ENCODE data around the gene FAF2.
"Not testable (repeated sequence)": the region's sequence is repeated elsewhere in the genome, so short reads cannot be mapped to it uniquely, and the experiment has no call there.

FAF2 gene

DNA sequence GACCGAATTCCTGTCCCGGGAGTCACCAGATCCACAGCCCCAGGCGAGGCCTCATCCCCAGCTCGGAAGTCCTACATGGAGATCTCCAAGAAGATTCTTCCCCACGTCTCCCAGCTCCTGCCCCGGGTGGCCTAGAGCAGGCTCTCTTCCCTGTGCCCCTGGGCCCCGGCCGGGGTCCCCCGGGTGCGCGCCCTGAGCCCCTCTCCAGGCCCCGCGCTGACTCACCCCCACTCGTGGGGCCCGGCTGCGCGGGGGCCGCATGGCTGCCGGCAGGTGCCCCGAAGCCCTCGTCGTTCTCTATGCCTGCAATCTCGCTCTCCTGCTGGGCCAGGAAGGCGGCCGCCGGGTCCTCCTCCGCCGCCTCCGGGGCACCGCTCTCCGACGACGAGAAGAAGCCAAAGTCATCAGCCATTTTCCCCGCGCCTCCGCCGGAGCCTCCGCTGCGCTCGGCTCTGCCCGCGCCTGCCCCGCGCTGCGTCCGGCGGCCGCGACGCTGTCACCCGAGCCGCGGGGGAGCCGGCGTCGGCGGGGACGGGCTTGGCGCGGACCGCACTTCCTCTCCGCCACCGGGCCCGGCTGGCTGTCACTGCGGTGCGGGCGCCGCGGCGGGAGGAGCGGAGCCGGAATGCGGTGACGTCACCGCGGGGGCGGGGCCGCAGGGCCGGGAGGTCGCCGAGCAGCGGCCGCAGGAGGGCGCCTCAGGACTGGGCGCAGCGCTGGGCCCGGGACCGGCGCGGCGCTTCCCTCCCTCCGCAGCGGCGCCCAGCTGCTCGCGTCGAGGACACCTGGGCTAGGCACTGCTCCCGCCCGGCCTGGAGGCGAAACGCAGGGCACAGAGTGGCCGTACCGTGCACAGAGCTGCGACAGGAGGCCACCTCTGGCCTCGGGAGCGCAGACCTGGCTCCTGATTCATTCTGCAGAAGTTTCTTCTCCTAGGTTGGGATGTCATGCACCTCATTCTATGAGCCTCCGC lies 31.9 kb upstream of the FAF2 start, which contains the start of gene CLTB:
TSS of gene CLTB (minus strand) at position 588 of the 973 bp plus-strand sequence. CDS start at position 412, 176 bp downstream.
- in situ Hi-C loops (cut with MboI; ENCODE audit: low pct_unique_long_range_greater_than_20kb, low sequenced_read_pairs), result no loop called here
- DNase-seq, result peak; percentile 88

DNA sequence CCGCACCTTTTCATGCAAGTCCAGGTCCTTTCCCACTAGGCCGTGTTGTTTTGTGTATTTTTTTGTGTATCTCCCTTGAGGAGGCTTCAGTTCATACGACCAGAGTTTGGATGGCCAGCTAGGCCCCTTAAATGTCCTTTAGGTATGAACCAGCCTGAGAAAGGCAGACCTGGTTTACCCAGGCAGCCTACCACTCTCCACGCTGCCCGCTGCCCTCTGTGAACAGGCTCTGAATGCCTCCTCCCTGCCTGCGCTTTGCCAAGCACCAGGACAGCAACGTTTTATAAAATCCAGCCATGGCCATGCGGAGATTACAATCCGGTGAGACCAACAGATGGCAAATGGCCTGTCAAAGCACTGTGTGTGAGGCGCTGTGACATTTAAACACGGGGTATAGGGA lies 31.2 kb upstream of the FAF2 start:
- DNase-seq, result no peak
- in situ Hi-C loops (cut with MboI; ENCODE audit: low pct_unique_long_range_greater_than_20kb, low sequenced_read_pairs), result no loop called here

DNA sequence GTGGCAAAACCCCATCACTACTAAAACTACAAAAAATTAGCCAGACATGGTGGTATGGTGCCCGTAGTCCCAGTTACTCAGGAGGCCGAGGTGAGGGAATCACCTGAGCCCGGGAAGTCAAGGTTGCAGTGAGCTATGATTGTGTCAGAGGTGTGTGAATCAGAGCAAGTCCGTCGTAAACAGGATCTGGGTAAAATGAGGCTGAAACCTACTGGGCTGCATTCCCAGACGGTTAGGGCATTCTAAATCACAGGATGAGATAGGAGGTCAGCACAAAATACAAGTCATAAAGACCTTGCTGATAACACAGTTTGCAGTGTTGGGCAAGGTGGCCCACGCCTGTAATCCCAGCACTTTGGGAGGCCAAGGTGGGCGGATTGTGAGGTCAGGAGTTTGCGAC lies 29.9 kb upstream of the FAF2 start:
- no peak for DNase-seq
- in situ Hi-C loops (cut with MboI; ENCODE audit: low pct_unique_long_range_greater_than_20kb, low sequenced_read_pairs), result no loop called here

DNA sequence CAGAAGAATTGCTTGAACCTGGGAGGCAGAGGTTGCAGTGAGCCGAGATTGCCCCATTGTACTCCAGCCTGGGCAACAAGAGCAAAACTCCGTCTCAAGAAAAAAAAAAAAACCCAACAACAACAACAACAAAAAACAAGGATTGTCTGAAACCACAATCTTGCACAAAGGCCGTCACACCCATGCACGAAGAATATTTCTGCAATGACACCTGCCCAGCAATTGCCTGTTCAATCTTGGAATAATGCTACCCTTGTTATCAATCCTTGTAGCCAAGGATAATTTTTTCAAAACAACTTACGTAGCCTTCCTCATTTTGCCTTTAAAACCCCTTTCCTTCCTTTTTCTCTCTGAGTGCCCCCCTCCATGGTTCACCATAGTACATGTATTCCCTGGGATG lies 28.1 kb upstream of the FAF2 start:
- DNase-seq, result no peak
- in situ Hi-C loops (cut with MboI; ENCODE audit: low pct_unique_long_range_greater_than_20kb, low sequenced_read_pairs), result no loop called here

DNA sequence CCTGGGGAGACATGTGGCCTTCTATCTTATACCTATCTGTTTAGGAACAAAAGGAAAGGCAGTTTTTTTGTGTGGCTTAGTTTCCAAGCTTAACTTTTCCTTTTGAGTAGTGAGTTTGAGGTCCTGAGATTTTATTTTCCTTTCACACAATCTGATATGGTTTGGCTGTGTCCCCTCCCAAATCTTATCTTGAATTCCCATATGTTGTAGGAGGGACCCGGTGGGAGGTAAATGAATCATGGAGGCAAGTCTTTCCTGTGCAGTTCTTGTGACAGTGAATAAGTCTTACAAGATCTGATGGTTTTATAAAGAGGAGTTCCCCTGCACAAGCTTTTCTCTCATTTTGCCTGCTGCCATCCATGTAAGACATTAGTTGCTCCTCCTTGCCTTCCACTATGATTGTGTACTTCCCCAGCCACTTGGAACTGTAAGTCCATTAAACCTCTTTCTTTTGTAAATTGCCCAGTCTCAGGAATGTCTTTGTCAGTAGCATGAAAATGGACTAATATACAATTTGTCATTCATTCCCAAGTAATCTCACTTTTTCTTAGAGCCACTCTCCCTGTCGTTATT lies 27.1 kb upstream of the FAF2 start:
- in situ Hi-C loops (cut with MboI; ENCODE audit: low pct_unique_long_range_greater_than_20kb, low sequenced_read_pairs), result no loop called here
- no peak for DNase-seq

DNA sequence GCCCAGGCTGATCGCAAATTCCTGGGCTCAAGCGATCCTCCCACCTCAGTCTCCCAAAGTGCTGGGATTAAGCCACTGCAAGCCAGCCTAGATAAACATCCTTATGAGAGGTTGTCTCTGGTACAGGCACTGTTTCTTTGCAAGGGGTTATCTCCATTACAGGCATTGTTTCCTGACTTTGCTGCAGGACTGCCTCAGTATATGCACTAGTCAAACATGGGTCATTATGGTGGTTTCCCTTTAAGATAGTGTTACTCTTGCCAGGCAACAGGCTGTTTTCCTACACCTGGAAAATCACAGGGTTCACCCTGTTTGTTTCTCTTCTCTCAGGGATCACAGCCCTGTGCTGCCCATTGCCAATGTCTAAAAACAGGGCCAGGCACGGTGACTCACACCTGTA lies 24.0 kb upstream of the FAF2 start:
- DNase-seq, result no peak
- in situ Hi-C loops (cut with MboI; ENCODE audit: low pct_unique_long_range_greater_than_20kb, low sequenced_read_pairs), result no loop called here

DNA sequence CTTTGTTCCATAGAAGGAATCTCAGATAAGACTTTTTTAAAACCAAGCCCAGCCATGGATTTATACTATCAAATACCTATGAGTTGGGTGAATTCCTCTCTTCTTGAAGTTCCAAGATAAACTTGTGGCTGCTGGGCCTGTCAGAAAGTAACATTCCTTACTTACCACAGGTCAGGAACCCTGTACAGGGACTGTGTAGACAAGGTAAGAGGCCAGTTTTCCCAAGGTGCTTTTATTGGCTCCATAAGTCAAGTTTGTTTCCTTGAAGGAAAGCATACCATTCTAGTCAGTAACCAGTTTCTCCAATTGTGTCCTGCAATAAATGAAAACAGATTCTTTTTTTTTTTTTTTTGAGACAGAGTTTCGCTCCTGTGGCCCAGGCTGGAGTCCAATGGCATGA lies 23.0 kb upstream of the FAF2 start:
- in situ Hi-C loops (cut with MboI; ENCODE audit: low pct_unique_long_range_greater_than_20kb, low sequenced_read_pairs), result no loop called here
- DNase-seq, result no peak

DNA sequence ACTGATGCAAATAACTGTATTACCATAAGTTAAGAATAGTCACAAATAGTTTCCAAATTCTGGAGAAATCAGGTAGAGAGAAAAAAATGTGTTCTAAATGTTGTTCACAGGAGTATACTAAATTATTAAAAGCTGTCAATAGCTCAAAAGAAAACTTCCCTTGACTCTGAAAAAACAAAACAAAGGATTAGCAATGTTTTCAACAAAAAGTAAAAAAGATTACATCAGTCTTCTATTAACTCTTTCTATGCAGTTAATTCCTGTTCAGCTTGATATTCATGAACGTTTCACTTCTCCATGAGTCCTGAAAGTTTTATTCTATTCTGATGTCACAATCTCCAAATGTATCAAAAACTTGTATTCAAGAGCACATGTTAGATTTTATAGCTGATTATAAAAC lies 22.4 kb upstream of the FAF2 start:
- in situ Hi-C loops (cut with MboI; ENCODE audit: low pct_unique_long_range_greater_than_20kb, low sequenced_read_pairs), result no loop called here
- no peak for DNase-seq

DNA sequence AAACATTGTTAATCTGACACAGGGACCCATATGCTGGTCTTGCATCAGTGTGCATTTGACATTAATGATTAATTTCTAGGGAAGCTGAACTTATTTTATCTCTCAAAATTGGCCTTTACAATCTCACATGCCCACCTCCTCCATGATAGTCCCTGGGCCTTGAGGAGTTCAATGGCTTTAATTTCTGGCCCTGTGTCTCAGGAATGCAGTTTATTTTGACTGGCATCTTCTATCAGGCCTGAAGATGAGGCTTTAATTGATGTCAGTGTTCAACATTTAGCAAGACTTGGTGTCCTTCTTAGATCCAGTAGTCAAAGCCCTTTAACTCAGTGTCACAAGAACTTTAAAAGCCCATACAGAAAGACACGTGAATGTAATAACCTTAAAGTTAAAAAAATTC lies 21.3 kb upstream of the FAF2 start:
- no peak for DNase-seq
- in situ Hi-C loops (cut with MboI; ENCODE audit: low pct_unique_long_range_greater_than_20kb, low sequenced_read_pairs), result no loop called here

DNA sequence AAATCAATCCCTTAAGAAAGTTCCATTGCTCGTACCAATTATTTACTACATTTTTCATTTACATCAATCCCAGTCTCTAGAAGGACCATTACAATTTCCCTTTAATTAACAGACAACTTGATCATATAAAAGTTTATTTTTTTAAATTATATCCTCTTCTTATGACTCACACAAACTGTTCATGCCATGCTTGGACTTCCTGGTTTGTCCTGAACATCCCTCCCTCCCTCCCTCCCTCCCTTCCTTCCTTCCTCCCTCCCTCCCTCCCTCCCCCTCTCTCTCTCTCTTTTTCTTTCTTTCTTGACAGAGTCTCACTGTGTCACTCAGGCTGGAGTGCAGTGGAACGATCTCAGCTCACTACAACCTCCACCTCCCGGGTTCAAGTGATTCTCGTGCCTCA lies 20.2 kb upstream of the FAF2 start:
- in situ Hi-C loops (cut with MboI; ENCODE audit: low pct_unique_long_range_greater_than_20kb, low sequenced_read_pairs), result no loop called here

DNA sequence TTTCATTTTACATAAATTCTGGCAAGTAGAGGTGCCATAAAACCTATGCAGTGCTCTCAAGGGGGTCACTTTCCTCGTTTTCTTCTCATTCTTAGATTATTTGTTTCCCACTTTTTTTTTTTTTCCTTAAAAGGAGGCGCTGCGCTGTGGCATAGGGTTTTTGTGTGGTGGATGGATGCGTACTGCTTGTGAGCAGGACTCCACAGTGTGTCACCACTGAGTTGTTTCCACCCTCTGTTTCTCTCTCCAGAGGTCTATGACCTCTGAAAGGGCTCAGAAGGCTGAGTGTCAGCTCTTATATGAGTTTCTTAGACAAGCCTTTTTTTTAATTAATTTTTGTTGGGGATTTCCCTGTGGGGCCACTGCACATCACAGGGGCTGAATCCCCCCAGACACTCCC lies 18.2 kb upstream of the FAF2 start:
- peak; percentile 36 for DNase-seq

More for the DNA sequence above, 20.2 kb upstream of the FAF2 start:
- no peak for DNase-seq

DNA sequence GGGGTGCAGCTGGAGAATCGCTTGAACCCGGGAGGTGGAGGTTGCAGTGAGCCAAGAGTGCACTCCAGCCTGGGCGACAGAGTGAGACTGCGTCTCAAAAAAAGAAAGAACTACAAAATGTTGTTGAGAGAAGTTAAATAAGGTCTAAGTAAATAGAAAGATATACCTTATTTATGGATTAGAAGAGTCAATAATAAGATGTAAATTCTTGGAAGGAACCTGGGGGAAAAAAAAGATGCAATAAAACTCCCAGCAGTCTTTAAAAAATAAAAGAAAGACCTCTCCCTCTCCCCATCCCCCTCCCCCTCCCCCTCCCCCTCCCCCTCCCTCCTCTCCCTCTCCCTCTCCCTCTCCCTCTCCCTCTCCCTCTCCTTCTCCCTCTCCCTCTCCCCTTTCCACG lies 15.5 kb upstream of the FAF2 start:
- DNase-seq, result no peak
- in situ Hi-C loops (cut with MboI; ENCODE audit: low pct_unique_long_range_greater_than_20kb, low sequenced_read_pairs), result no loop called here

More for the DNA sequence above, 18.2 kb upstream of the FAF2 start:
- in situ Hi-C loops (cut with MboI; ENCODE audit: low pct_unique_long_range_greater_than_20kb, low sequenced_read_pairs), result no loop called here

DNA sequence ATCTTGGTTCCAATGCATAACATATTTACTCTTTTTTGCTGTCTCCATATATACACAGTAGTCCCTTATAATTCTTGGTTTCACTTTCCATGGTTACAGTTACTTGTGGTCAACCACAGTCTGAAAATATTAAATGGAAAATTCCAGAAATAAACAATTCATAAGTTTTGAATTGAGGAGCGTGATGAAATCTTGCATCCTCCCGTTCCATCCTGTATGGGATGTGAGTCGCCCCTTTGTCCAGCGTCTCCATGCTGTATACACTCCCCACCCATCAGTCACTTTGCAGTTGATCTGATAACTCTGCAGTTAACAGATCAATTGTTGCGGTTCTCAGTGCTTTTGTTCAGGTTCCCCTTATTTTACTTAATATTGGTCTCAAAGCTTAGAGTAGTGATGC lies 11.5 kb upstream of the FAF2 start:
- in situ Hi-C loops (cut with MboI; ENCODE audit: low pct_unique_long_range_greater_than_20kb, low sequenced_read_pairs), result no loop called here
- DNase-seq, result peak; percentile 64

DNA sequence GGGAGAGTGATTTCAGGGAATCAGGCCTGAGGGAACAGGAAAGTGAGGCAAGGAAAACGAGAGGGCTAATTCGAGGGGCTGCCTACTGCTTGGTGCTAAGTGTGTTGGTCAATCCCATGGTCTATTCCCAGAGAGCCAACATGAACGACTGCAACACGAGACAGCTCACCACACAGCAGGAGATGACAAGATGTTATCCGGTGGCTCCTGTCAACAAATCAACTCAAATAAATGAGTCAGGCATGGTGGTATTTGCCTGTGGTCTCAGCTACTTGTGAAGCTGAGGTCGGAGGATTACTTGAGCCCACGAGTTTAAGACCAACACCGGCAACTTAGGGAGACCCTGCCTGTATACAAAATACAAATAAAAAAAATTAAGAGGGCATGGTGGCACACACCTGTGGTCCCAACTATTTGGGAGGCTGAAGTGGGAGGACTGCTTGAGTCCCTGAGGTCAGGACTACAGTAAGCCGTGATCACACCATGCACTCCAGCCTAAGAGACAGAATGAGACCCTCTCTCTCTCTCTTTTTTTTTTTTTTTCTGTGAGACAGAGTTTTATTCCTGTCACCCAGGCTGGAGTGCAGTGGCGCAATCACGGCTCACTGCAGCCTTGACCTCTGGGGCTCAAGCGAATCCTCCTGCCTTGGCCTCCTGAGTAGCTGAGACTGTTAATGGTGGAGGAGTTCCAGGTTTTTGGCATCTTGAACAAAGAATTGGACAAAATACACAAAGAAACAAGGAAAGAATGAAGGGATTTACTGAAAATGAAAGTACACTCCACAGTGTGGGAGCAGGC lies 9.0 kb upstream of the FAF2 start:
- DNase-seq, result peak; percentile 63
- in situ Hi-C loops (cut with MboI; ENCODE audit: low pct_unique_long_range_greater_than_20kb, low sequenced_read_pairs), result no loop called here

DNA sequence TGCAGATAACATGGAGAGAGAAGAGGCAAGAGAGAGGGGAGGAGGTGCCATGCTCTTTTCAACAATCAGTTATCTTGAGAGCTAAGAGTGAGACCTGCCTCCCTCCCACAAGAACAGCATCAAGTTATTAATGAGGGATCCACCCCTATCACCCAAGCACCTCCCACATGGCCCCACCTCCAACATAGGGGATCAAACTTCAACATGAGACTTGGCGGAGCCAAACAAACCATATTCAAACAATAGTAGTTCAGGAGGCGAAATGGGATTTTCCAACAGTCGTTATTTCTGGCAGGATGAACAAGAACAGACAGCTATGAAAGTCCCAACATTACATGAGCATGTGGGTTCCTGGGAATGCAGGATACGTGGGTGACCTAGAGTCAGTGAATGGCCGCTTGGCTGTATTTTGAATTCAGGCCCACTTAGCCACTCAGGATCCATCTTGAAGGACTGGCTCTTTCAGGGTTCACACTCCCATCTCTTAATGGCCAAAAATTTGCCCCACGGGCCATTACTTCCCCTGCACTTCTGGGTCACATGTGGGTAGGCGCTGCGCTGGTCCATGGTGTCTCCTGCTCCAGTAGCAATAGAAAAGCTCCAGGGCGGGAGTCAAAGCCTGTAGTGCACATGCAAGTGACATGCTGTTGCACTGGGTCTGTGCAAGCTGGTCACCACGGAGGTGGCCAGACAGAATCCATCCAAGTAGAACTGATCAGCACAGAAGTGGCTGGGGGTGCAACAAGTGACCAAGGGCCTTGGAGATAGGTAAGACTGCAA lies 7.1 kb upstream of the FAF2 start:
- in situ Hi-C loops (cut with MboI; ENCODE audit: low pct_unique_long_range_greater_than_20kb, low sequenced_read_pairs), result no loop called here
- DNase-seq, result no peak

DNA sequence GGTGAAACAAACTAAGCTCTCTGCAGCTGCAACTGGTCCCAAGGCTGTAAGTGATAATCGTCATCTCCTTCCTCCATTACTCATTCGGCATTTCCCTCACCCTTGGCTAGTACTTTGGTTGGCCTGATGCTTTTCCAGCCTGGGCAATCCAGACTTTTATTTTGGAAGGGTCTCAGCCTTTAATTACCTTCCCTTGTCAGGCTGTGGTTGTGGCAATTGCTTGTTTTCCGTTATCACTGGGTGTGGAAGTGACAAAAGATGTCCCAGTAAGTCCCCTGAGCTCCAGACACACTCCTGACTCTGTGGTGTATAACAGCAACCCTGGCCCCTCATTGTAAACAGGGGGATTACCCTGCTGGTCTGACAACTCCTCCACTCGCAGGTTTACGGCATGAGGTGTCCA lies 6.3 kb upstream of the FAF2 start:
- in situ Hi-C loops (cut with MboI; ENCODE audit: low pct_unique_long_range_greater_than_20kb, low sequenced_read_pairs), result no loop called here
- peak; percentile 69 for DNase-seq

DNA sequence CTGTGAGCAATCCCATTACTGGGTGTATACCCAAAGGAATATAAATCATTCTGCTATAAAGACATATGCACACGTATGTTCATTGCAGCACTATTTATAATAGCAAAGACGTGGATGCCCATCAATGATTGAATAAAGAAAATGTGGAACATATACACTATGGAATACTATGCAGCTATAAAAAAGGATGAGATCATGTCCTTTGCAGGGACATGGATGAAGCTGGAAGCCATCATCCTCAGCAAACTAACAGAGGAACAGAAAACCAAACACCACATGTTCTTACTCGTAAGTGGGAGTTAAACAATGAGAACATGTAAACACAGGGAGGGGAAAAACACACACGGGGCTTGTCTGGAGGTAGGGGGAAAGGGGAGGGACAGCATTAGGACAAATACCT lies 5.3 kb upstream of the FAF2 start:
- DNase-seq; in situ Hi-C loops (cut with MboI; ENCODE audit: low pct_unique_long_range_greater_than_20kb, low sequenced_read_pairs): not testable (repeated sequence)

DNA sequence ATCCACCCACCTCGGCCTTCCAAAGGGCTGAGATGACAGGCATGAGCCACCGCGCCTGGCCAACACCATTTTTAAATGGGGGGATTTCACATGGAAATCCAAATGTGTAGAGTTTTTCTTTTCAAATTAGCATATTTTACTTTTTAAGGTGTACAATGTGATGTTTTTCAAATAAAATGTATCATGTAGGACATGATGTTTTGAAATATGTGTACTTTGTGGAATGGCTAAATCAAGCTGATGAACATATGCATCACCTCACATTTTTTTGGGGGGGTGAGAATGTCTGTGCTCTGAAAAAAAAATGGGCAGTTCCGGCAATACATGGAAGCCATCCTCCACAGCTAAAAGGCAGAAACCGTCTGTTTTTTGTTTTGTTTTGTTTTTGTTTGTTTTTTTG lies 3.4 kb upstream of the FAF2 start:
- in situ Hi-C loops (cut with MboI; ENCODE audit: low pct_unique_long_range_greater_than_20kb, low sequenced_read_pairs), result no loop called here

DNA sequence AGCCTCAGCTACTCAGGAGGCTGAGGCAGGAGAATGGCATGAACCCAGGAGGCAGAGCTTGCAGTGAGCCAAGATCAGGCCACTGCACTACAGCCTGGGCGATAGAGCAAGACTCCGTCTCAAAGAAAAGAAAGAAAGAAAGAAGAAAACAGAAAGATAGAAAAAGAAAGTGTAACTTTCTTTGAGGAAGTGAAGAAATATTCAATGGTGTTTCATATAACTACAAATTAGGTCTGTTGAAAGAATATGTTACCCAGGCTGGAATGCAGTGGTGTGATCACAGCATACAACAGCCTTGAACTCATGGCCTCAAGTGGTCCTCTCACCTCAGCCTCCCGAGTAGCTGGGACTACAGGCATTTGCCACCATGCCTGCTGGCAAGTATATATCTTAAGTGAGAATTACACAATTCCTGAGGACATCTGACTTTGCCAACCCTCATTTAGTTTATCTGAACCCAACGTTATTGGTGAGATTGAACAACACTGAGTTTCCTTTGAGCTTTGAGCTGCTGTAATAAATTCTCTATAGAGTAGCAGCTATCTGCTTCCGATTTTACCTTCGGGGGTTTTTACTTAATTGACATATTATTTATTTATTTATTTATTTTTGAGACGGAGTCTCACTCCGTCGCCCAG lies 2.0 kb upstream of the FAF2 start:
- in situ Hi-C loops (cut with MboI; ENCODE audit: low pct_unique_long_range_greater_than_20kb, low sequenced_read_pairs), result no loop called here
- no peak for DNase-seq

More for the DNA sequence above, 3.4 kb upstream of the FAF2 start:
- DNase-seq, result no peak
